Ishikawa (cell line): Measurements from ENCODE around the gene PDK1.

Source experiments
- CEBPB ChIP-seq: IDR thresholded peaks from 2 replicates; pipeline ENCODE4 v1.6.1; 2012
- CREB1 ChIP-seq: IDR thresholded peaks from 2 replicates; pipeline ENCODE4 v1.6.1; 2012; ENCODE audit warnings: low read depth
- EGR1 ChIP-seq: IDR thresholded peaks from 2 replicates; pipeline ENCODE4 v1.6.1; 2012
- EP300 ChIP-seq: IDR thresholded peaks from 2 replicates; pipeline ENCODE4 v1.6.1; 2012; ENCODE audit warnings: borderline replicate concordance
- FOXM1 ChIP-seq: IDR thresholded peaks from 2 replicates; pipeline ENCODE4 v1.6.1; 2012; ENCODE audit warnings: low read depth, borderline replicate concordance
- NFIC ChIP-seq: IDR thresholded peaks from 2 replicates; pipeline ENCODE4 v1.6.1; 2012
- RAD21 ChIP-seq: IDR thresholded peaks from 2 replicates; pipeline ENCODE4 v1.6.1; 2012; ENCODE audit warnings: low read depth
- TAF1 ChIP-seq: IDR thresholded peaks from 2 replicates; pipeline ENCODE4 v1.6.1; 2012; ENCODE audit warnings: low read depth, mild to moderate bottlenecking
- TCF12 ChIP-seq: IDR thresholded peaks from 2 replicates; pipeline ENCODE4 v1.6.1; 2012; ENCODE audit warnings: low read depth
- TEAD4 ChIP-seq: IDR thresholded peaks from 2 replicates; pipeline ENCODE4 v1.6.1; 2012
- YY1 ChIP-seq: IDR thresholded peaks from 2 replicates; pipeline ENCODE4 v1.6.1; 2012; ENCODE audit warnings: low read depth
- ZBTB7A ChIP-seq: IDR thresholded peaks from 2 replicates; pipeline ENCODE4 v1.6.1; 2012; ENCODE audit warnings: low read depth
- TF ChIP-seq, protein P1 (sequence below): IDR thresholded peaks from 2 replicates; pipeline ENCODE4 v1.6.1; 2012
- TF ChIP-seq, protein P2 (sequence below): IDR thresholded peaks from 2 replicates; pipeline ENCODE4 v1.6.1; 2012
- TF ChIP-seq, protein P3 (sequence below): IDR thresholded peaks from 2 replicates; pipeline ENCODE4 v1.6.1; 2012; ENCODE audit warnings: low read depth, mild to moderate bottlenecking

Gene PDK1

DNA sequence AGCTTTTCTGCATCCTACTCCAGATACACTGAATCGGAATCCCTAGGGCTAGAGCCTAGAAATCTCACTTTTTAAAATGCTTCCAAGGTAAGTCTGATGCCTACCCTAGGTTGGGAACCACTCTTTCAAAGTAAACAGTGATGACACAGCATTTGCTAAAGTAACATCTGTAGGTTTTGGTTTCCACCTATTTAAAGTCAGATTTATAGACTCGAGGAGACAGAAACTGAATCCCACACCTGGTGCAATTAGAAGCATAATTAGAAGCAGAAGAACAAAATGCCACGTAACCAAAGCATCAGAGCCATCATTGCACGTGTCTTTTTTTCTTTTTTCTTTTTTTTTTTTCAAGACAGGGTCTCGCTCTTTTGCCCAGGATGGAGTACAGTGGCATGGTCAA lies 40.9 kb downstream of the PDK1 start:
- TF ChIP-seq, protein P1, sequence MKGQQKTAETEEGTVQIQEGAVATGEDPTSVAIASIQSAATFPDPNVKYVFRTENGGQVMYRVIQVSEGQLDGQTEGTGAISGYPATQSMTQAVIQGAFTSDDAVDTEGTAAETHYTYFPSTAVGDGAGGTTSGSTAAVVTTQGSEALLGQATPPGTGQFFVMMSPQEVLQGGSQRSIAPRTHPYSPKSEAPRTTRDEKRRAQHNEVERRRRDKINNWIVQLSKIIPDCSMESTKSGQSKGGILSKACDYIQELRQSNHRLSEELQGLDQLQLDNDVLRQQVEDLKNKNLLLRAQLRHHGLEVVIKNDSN, result no peak
- no peak for TF ChIP-seq RAD21
- no peak for TF ChIP-seq TEAD4
- TF ChIP-seq TAF1, result no peak
- no peak for TF ChIP-seq ZBTB7A
- no peak for TF ChIP-seq FOXM1
- no peak for TF ChIP-seq TCF12
- no peak for TF ChIP-seq NFIC
- no peak for TF ChIP-seq YY1
- TF ChIP-seq EGR1, result no peak

DNA sequence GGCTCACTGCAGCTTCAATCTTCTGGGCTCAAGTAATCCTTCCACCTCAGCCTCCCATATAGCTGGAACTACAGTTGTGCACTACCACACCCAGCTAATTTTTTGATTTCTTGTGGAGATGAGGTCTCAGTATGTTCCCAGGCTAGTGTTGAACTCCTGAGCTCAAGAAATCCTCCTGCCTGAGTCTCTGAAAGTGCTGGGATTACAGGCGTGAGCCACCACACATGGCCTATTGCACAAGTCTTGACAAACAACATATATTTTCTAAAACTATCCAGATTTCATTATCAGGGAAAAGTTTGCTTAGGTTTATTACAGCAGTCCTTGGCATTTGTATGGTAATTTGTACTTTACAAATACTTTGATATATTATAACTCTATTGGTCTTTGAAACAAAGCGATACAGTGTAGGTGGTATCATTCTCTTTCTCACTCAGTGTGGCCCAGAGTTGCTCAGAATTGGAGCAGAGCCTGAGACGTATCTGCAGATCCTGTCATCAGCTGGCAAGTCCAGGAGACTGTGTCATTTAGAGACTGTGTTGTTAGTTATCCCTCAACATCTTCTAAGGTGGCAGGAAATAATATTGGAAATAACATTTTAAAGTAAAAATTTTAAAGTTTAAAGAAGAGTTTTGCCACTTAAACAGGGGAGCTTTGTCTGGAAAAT lies 41.4 kb downstream of the PDK1 start:
- no peak for TF ChIP-seq RAD21
- TF ChIP-seq, protein P1, result no peak
- no peak for TF ChIP-seq YY1
- TF ChIP-seq FOXM1, result no peak
- TF ChIP-seq EGR1, result no peak
- no peak for TF ChIP-seq CEBPB
- TF ChIP-seq, protein P2, sequence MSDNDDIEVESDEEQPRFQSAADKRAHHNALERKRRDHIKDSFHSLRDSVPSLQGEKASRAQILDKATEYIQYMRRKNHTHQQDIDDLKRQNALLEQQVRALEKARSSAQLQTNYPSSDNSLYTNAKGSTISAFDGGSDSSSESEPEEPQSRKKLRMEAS, result no peak
- no peak for TF ChIP-seq EP300
- TF ChIP-seq NFIC, result no peak
- no peak for TF ChIP-seq TAF1
- TF ChIP-seq, protein P3, sequence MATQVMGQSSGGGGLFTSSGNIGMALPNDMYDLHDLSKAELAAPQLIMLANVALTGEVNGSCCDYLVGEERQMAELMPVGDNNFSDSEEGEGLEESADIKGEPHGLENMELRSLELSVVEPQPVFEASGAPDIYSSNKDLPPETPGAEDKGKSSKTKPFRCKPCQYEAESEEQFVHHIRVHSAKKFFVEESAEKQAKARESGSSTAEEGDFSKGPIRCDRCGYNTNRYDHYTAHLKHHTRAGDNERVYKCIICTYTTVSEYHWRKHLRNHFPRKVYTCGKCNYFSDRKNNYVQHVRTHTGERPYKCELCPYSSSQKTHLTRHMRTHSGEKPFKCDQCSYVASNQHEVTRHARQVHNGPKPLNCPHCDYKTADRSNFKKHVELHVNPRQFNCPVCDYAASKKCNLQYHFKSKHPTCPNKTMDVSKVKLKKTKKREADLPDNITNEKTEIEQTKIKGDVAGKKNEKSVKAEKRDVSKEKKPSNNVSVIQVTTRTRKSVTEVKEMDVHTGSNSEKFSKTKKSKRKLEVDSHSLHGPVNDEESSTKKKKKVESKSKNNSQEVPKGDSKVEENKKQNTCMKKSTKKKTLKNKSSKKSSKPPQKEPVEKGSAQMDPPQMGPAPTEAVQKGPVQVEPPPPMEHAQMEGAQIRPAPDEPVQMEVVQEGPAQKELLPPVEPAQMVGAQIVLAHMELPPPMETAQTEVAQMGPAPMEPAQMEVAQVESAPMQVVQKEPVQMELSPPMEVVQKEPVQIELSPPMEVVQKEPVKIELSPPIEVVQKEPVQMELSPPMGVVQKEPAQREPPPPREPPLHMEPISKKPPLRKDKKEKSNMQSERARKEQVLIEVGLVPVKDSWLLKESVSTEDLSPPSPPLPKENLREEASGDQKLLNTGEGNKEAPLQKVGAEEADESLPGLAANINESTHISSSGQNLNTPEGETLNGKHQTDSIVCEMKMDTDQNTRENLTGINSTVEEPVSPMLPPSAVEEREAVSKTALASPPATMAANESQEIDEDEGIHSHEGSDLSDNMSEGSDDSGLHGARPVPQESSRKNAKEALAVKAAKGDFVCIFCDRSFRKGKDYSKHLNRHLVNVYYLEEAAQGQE, result no peak
- TF ChIP-seq TEAD4, result no peak
- TF ChIP-seq TCF12, result no peak
- no peak for TF ChIP-seq ZBTB7A
- no peak for TF ChIP-seq CREB1

DNA sequence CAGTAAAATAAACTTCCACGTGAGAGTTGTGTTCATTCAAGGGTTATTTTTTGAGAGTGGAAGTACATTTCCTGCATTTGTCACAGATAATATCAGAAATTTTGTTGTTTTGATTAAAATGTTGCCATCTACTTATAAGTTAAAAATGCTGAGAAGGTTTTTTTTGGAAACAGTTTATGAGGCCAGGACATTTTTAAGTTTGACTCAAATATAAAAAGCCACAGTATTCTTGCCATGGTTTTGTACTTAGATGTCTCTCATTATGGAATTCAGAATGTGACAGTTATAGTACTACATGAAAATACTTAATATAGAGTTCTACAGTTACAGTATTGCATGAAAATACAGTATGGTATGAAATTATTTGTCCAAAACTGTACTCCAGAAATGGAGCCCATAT lies 44.1 kb downstream of the PDK1 start:
- TF ChIP-seq CEBPB (no peak), ZBTB7A (no peak), EP300 (no peak), NFIC (no peak), EGR1 (no peak), TAF1 (no peak), TEAD4 (no peak), YY1 (no peak), CREB1 (no peak), FOXM1 (no peak), RAD21 (no peak), TCF12 (no peak)
- TF ChIP-seq, protein P1, result no peak
- TF ChIP-seq, protein P3, result no peak
- TF ChIP-seq, protein P2, result no peak

DNA sequence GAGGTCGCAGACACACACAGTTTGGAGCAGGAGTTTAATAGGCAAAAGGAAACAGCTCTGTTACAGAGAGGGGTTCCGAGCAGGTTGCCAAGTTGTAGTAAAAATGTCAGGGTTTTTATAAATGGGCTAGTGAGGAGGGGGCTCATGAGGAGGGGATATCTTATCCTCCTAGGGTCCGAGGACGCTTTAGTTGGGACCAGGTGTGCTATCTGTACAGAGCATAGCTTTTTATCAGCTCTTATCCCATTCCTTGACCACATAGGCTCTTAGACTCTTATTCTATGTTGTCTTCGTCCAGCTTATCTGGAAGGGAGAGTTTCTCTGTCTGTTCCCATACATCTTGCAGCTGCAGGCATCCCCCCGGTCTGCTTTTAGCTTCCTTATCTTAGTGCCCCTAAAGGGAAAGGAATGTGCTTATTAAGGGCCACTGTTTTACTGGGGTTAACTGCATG lies 44.7 kb downstream of the PDK1 start:
- TF ChIP-seq CREB1 (no peak), RAD21 (no peak), YY1 (no peak), EGR1 (no peak), FOXM1 (no peak), CEBPB (no peak), ZBTB7A (no peak), NFIC (no peak), EP300 (no peak), TAF1 (no peak), TCF12 (no peak)
- TF ChIP-seq, protein P2, result no peak
- TF ChIP-seq, protein P1, result no peak
- TF ChIP-seq, protein P3, result no peak
